NCI-H460 (cell line): ENCODE data around the gene FUT8. TPM values are rescaled to one million over a fixed set of nuclear protein-coding genes. Genes with fewer than 3 reads are reported as not detected.

ENCODE experiments used
- DNase-seq: peaks from one replicate; pipeline ENCODE4 v3.0.0-alpha.2; 2016; ENCODE audit warnings: low read depth; ENCODE audit errors: extremely low read depth
- total RNA-seq: library from RNA; depleted of rRNA; stranded (reverse); fragments of >200 nt; shearing (Covaris generic); gene quantifications from 2 replicates; pipeline ENCODE4 v1.2.3, GENCODE V29; 2014

The FUT8 gene
- total RNA-seq, 1 experiment from 2014 or later = 17.2 TPM

DNA sequence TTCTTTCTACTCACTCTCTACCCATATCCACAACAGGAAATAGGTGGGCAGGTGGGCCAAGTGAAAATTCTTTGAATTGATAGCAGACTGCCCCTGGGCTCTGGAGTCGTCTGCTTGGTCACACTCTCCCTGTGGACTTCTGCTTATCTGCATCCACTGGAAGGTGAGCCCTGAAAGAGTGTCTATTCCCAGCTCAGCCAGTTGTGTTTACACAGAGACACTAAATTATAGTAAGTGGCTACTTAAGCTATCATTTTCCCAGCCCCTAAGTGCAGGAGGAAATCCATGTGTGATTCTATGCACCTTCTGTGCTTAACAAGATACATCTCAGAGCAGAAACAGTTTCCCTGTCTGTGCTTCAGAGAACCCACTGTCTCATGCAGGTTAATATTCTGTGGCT lies 338.4 kb downstream of the FUT8 start:
- DNase-seq = no peak

DNA sequence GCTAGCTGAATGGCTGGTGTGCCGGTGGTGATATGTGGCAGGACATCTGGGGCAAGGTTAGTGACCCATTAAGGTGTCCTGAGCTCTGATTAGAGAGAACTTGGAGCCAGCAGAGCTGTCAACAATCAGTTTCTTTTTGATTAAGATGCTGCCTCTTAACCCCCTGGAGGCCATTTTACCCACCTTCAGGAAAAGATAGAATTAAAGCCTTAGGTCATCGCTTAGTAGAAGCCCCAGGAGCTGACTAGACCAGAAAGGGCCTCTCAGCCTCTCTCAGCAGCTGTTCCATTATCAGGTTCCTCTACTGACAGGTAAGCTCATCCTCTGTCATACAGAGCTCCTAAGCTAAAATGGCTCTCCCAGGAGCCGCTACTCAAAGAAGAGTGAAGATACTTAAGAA lies 339.0 kb downstream of the FUT8 start:
- DNase-seq = no peak

DNA sequence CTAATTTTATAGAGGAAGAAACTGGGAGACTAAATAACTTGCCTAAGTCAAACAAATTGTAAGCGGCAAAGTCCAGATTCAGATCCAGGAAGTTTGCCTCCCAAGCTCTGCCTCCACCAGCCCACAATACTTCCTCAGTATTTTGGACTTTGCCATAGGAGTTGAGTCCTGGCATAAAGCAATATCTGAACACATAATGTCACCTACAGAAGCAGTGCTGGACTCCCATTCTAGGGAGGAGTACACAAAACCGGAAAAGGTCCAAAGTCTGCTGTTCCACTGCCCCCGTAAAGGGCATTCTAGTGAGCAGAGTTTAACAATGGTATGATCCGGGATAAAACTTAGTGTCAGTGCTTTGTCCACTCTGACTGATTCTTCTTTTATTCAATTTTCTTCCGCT lies 340.5 kb downstream of the FUT8 start:
- DNase-seq = no peak

DNA sequence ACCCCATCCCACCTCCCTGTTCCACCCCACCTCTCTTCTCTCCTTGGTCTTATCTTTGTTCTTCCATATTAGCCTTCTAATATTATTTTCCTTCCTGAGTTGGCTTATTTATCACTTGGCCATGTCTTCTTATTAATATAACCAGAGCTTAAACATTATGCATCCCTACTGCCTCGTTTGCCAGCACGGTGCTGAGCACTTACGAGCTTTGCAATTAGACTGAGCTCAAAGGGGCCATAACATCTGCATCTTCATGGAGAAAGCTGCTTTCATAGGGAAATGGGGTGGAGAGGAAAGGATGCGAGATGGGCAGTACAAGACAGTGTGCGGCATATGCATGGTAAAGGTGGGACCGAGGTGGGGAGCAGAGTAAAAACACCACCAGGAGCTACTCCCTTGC lies 342.8 kb downstream of the FUT8 start:
- DNase-seq = no peak

DNA sequence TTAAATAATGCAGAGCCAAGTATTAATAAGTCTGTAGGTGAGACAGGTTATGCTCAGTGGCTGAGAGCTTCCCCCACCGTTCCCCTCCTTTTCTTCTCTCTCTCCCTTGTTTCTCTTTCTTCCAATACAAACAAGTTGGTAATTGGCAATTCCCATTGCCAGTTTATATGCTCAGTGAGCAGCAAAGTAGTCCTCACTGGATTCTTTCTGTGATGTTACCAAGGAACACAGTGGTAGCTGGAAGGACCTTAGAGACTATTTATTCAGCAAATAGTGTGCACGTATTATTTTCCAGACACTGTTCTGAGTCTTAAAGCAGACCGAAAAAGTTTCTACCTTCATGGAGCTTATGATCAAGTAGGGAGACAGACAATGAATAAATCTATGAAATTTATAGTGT lies 344.4 kb downstream of the FUT8 start:
- DNase-seq = no peak

DNA sequence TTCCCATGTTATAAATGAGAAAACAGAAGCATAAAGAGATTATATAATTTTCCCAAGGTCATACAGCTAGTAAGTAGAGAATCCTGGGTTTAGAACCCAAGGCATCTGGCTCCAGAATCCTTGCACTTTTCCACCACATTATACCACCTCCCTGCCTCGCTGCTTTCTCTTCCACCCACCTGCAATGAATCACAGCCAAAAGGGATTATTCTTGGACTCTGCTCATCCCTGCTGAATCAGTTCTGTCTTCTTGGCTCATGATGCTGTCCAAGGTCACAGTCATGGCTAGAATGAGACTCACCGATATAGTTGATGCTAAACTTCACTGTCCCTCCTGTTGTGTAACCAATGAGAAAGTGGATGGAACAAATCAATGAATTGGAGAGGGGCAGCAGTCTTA lies 356.6 kb downstream of the FUT8 start:
- DNase-seq = no peak

DNA sequence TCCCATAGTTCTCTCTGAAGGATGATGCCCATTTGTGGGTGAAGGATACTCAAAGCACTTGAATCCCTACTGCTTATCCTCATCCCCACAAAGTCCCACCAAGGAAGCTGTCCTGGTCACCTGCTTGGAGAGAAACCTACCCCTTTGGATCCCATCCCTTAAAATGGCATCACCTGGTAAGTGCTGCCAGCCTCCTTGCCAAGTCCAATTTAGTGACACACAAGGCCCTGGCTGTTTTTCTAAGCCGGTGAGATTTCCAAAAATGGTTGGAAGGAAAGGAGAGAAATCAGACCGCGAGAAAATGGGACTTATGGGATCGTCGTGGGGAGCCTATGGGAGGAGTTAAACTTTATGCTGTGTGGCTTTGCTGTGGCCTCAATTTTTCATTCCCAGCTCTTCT lies 358.2 kb downstream of the FUT8 start:
- no peak for DNase-seq

DNA sequence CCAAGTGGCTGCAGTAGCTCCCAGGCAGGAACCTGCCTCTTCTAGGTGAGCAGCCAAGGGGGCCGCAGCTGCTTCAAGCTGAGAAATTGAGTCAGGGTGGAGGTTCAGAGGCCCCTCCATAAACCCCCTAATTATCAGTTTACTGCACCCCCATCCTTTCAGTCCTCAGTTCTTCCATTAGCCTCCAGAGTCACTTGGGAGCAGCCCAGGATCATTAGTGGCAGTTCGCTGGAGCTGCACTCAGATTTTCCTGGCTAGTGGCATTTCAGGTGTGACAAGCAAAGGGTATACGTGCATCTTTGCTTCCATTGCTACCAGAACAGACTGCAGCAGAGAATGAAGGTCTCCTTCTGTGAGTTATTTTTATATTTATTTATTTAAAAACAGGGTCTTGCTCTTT lies 358.7 kb downstream of the FUT8 start:
- DNase-seq = no peak

DNA sequence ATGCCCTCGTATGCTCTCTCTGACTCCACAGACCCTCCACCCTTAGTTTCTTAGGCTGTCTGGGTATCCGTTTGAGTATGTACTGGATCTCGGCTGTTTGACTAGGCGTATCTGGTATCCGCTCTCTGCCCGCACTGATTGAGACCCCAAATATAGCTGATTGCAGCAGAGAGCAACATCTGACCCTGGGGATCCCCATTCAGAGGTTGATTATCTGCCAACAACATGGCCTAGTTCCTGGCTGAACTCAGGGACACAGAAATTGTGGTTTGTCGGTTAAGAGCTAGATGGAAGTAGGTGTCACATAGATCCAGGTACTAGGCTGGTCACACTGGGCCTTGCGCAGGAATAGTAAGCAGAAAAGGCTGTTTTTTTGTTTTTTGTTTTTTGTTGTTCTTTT lies 359.9 kb downstream of the FUT8 start:
- DNase-seq = no peak

DNA sequence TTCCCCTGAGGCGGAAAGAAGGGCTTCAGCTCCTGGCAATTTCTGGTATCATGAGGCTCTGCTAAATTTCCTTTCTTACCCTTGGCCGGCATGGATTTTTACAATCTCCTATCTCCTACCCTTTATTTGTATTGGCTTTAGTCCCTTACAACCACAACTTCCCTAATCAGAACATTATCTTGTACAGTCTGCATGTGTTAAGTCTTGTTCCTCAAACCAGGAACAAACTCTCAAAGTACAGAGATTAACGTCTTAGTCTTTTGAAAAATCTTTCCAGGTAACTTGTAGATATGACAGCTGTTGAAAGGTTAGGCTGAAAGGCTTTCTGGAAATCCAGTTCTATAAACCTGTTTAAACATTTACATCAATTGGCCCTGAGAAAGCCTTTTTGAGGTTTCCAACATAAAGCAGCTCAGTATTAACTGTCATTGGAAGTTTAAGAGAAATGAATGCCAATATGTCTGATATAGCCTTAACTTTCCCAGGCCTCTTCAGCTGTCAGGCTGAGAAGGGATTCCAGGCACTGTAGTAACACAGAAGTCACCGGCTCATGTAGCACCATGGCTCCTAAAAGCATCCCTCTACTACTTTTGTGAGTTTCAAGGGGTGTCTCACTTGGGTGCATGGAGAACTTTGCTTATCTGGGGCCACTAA lies 360.5 kb downstream of the FUT8 start:
- DNase-seq = no peak

DNA sequence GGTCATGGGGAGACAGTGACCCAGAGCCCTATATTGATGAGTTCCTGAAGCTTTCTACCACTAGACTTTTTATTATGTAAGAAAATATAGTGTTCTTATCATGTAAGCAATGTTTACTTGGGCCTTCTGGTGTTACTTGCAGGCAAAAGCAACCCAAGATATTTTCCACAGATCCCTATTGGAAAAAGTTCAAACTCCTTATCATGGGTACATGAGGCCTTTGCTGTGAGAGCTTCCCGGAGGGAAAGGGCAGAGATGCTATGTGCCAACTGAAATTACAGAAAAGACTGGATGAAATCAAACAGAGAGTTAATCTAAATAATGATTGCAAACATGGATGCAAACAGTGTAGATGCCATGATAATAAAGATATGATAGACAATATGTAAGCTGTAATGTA lies 361.5 kb downstream of the FUT8 start:
- no peak for DNase-seq

DNA sequence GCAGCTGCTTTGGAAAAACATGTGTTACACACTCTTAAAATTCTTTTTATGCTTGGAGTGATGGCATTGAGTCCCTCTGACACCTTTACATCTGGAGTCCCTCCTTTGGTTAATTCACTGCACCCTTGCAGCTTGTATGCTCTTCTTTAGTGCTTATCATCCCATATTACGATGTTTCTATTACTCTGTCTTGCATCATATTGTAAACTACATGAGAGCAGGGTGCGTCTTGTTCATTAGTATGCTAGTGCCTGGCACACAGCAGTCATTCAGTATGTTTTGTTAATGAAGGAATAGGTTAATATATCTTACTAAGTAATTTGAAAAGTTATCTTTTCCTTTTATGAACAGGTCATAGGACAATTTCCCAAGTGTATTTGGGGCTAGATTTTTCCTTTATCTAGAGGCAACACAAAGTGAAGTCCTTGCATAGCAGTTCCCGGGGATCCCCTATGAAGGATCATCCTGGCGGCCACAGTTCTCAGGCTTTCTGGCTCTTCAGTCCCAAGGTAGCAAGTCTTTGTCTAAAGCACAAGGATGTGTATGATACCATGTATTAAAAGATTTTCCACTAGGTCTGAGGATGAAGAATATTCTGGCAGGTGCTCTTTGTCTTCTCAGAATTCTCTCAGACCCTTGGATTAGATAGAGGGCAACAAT lies 363.8 kb downstream of the FUT8 start:
- peak; percentile 44 for DNase-seq

DNA sequence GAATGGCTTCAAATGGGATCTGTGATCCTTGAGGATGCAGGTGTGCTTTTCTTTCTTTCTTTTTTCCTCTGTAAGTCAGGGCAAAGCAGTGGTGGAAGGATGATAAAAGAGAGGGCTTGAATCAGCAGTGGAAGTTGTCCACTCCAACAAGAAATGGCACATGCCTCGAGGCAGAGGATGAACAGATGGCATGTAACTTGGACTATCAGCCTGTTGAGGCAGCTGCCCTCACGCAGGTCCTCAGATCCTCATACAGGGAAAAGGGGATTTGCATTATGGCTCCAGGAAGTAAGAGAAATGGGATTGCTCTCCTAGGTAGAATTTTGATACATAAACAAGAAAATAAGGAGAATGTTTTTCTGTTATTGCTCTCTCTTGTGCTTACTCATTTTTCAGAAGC lies 368.0 kb downstream of the FUT8 start:
- no peak for DNase-seq

DNA sequence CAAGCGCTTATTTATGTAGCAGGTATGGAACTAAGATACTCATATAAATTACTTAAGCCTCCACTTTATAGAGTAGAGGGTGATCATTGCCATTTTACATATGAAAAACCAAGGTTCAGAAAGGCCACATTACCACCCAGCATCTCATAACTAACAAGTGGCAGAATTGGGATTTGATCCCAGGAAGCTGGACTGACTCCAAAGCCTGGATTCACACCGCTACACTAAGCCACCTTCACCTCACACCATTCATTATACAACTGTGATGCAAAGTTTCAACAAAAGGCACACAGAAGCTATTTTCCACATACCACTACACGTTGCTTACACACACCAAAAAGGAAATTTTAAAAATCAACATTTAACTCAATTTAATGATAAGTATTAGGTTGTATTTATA lies 370.6 kb downstream of the FUT8 start:
- DNase-seq = no peak

DNA sequence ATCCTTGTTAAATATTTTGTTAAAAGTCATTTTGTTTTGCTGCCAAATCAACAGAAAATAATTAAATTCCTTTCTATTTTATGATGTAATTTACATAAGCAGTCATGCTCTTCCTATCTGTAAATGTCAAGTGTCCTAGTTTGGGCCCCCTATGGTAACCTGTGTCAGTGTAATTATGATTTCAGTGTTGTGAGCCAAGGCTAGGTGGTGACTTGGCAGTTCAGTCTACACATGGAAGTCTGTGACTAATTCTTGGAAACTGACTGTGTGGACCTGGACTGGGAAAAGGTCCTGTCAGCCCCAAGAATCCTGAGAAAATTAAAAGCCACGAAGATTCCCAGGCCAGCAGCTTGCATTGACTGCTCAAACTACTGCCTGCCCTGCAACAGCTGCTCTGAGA lies 371.0 kb downstream of the FUT8 start:
- no peak for DNase-seq

DNA sequence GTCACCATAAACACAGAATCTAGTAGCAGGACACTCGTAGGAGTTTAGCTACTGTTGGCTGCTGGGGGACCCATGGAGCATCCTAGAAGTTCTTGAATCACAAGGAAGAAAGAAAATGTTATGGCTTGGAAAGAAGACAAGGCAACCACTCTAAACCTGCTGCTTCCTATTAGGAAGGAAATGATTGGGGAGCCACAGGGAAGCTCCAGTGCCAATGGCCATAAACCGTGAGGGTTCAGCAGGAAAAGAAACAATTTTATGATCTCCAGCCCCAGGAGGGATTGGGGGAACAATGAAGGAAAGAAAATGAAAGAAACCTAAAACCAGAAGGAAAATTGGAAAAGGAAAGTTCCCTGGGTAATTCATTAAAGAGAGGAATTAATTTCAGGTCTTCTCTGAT lies 372.0 kb downstream of the FUT8 start:
- DNase-seq = no peak

DNA sequence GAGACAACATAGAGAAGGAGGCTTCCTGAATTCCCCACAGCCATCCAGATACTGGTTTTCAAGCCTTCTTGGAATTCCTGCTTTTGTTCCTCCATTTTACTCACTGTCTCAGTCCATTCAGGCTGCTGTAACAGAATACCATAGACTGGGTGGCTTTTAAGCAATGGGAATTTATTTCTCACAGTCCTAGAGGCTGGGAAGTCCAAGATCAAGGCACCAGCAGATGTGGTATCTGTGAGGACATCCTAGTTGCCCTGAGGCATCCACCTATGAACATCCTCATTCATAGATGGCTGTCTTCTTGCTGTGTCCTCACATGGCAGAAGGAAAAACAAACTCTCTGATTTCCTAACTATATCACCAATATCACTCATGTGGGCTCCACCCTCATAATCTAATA lies 374.9 kb downstream of the FUT8 start:
- DNase-seq = no peak

DNA sequence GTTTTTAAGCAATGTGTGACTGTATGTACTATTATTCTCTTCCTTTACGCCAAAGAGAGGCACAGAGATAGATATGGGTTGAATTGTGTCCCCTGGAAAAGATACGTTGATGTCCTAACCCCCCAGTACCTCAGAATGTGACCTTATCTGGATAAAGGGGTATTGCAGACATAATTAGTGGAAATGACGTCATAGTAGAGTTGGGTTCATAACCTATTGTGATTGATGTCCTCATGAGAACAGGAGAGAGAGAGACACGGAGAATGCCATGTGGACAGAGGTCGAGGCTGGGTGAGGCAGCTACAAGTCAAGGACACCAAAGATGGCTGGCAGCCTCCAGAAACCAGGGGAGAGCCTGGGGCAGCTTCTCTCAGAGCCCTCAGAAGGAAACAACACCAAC lies 376.3 kb downstream of the FUT8 start:
- DNase-seq = no peak

DNA sequence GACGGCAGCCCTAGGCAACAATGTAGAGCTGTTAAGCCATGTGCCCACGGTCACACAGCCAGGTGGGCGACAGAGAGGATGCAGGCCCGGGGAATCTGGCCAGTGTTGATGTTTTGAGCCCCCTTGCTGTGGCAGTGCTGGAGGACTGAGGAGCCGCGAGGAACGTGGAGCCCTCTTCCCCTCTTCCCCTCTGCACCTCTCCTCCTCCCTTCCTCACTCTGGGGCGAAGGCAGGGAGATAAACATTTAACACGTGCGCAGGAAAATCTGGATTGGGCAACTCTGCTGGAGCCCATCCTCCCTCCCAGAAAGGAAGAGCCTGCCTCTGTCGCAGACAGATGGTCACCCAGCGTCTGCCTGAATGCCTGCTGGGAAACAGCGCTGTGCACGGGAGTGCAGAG lies 376.8 kb downstream of the FUT8 start:
- DNase-seq = no peak

DNA sequence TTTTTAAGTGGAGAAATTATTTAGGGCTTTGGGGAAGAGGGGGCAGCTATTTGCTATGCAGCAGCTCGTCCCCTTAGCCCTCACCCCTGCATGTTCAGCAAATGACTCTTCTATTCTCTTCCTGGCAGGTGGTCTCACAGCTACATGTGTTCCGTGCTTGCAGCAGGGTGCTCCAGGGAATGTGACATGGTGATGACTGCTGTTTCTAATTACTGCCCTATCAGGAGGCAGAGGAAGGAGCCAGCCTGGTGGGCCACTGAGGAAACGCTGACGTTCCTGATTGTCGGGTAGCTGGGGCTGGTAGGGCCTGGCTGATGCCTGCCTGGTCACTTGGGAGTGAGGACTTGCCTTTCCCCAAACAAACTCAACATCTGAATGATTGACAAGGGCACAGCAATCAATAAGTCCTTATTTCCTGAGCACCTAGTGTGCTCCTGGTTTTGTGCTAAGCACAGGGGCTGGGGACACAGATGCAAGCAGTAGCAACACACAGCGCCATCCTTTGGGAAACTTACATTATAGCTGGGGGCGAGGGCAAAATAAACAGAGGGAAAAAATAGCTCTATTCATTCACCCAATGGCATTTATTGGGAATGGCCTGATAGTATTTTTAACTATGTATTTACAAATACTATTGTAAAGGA lies 377.8 kb downstream of the FUT8 start:
- no peak for DNase-seq

DNA sequence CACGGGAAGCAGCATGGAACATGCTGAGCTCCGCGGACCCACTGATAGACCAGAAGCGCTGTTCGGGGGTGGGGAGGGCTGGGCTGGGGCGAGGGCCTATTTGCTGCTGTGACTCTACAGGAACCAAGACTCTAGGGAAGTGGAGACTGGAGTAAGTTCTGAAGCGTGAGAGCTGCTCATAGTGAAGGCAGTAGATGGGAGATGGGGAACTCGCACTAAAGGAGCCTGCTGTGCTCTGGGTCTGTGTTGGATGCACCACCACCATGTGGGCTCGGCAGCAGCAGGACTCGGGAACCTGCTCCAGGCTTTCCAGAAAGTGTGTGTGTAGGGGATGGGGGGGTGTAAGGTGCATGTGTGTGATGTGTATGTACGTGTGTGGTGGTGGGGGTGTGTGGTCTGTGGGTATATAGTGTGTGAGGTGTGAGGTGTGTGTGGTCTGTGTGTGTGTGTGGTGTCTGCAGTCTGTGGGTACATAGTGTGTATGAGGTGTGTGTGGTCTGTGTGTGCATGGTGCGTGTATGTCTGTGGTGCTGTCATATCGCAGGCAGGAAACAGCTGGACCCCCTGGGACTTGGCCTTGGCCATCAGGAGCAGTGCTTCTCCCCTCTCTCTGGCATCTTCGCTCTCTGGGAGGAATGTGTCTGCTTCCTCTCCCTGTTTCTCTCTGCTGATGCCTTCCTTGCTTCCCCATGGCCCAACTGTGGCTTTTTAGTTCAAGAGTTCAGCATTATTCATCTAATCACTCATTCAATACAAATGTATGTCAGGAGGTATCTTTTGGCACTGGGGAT lies 378.9 kb downstream of the FUT8 start:
- DNase-seq = no peak
